Measurements from ENCODE around the gene IGSF23. TPM values are rescaled to one million over a fixed set of nuclear protein-coding genes. Genes with fewer than 3 reads are reported as not detected.

The IGSF23 gene
- total and polyA plus RNA-seq, 2 of the 13 experiments (the other 11 are each of a cell fraction or from before 2014, with no cell fraction given), result 2.3 to 8.8 TPM

GRCh38 chr19:44613295-44614178 is at the start of gene IGSF23 (continued):
- TF ChIP-seq POLR2G (IDR thresholded peaks at IDR 0.05; ENCODE audit: low read depth, low read length), result peak; percentile 78
- TF ChIP-seq ZNF781 (CRISPR knock-in tag; IDR thresholded peaks at IDR 0.05; ENCODE audit: borderline replicate concordance, not compliant biosample characterization), result no peak
- TF ChIP-seq, protein P1, sequence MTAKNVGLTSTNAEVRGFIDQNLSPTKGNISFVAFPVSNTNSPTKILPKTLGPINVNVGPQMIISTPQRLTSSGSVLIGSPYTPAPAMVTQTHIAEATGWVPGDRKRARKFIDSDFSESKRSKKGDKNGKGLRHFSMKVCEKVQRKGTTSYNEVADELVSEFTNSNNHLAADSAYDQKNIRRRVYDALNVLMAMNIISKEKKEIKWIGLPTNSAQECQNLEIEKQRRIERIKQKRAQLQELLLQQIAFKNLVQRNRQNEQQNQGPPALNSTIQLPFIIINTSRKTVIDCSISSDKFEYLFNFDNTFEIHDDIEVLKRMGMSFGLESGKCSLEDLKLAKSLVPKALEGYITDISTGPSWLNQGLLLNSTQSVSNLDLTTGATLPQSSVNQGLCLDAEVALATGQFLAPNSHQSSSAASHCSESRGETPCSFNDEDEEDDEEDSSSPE (CRISPR knock-in tag; IDR thresholded peaks at IDR 0.05), result peak; percentile 58
- TF ChIP-seq ZBTB4 (CRISPR knock-in tag; IDR thresholded peaks at IDR 0.05; ENCODE audit: borderline replicate concordance), result peak; percentile 52; the same call in 1 of the 2 replicates
- no peak for TF ChIP-seq HMGA1 (CRISPR knock-in tag; conservative IDR thresholded peaks at IDR 0.05)
- TF ChIP-seq ZNF337 (CRISPR knock-in tag; IDR thresholded peaks at IDR 0.05; ENCODE audit: borderline replicate concordance, low read depth), result peak; percentile 67; the same call in 1 of the 2 replicates
- no peak for TF ChIP-seq ZNF30 (CRISPR knock-in tag; IDR thresholded peaks at IDR 0.05)
- TF ChIP-seq E2F1 (CRISPR knock-in tag; IDR thresholded peaks at IDR 0.05), result 0 out of 2 replicates have a peak, but pooled peaks have one; percentile 1
- no peak for TF ChIP-seq CBFB (CRISPR knock-in tag; IDR thresholded peaks at IDR 0.05)
- peak; percentile 63; the same call in 1 of the 2 replicates for TF ChIP-seq ZGPAT (CRISPR knock-in tag; IDR thresholded peaks at IDR 0.05)
- no peak for TF ChIP-seq BCLAF1 (IDR thresholded peaks at IDR 0.05)
- TF ChIP-seq ZNF747 (CRISPR knock-in tag; IDR thresholded peaks at IDR 0.05; ENCODE audit: borderline replicate concordance), result no peak
- no peak for TF ChIP-seq ZNF225 (CRISPR knock-in tag; IDR thresholded peaks at IDR 0.05)
- no peak for TF ChIP-seq FIP1L1 (IDR thresholded peaks at IDR 0.05; ENCODE audit: borderline replicate concordance, insufficient read depth, low read depth, low read length)
- TF ChIP-seq POLR2AphosphoS5 (IDR thresholded peaks at IDR 0.05; ENCODE audit: low read depth, low read length), result peak; percentile 79
- no peak for TF ChIP-seq ZMYM4 (CRISPR knock-in tag; IDR thresholded peaks at IDR 0.05)
